GM12892 (cell line): ENCODE results near the gene GPR35.

Experiments used
- POLR2A ChIP-seq: IDR thresholded peaks from 2 replicates; pipeline ENCODE4 v1.6.1; 2011; ENCODE audit warnings: low read depth, low read length, control low read depth
- POLR2AphosphoS5 ChIP-seq: IDR thresholded peaks from 2 replicates; pipeline ENCODE4 v1.6.1; 2011; ENCODE audit warnings: low read depth, low read length, control low read depth

DNA sequence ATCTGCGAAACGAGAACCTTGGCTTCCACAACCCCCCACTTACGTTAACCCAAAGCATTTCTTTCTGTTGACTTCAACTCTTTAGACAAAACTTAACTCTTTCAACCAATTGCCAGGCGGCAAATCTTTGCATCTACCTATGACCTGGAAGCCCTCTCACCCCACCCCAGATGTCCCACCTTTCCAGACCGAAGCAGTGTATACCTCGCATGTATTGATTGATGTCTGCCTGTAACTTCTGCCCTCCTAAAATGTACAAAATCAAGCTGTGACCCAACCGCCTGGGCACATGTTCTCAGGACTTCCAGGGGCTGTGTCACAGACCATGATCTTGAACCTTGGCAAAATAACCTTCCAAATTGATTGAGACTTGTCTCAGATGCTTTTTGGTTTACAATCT, 45.1 kb downstream of the GPR35 start:
- no peak for TF ChIP-seq POLR2A
- TF ChIP-seq POLR2AphosphoS5 = no peak
